IMR-90 (cell line): ENCODE measurements around the gene WDR54. TPM values are rescaled to one million over a fixed set of nuclear protein-coding genes. Genes with fewer than 3 reads are reported as not detected.

Experiments used
- ATAC-seq: fragments of 200-7000 bp; cut with Tn5 transposase; 2 replicates; pipeline ENCODE4 v1.9.1; 2020; ENCODE audit warnings: low read depth, mild to moderate bottlenecking, moderate library complexity
- BruUV-seq: library from RNA; stranded (reverse); fragments of 400-500 nt; replicated peaks from 2 replicates; lab custom pipeline; 2021; lab: Mats Ljungman, UMichigan
- CTCF ChIA-PET: fragments of 300-600 bp; formaldehyde crosslinking; extraction: SDS; loops from one replicate; lab custom pipeline; 2021; ENCODE audit warnings: antibody characterized with exemption; lab: Yijun Ruan, JAX
- POLR2A ChIA-PET: fragments of 300-600 bp; sonication (Branson Sonifier 250); formaldehyde crosslinking; loops from one replicate; lab custom pipeline; 2022; ENCODE audit warnings: antibody characterized with exemption; ENCODE audit not compliant: unreplicated experiment; lab: Charles Lee
- DNase-seq: peaks from one replicate; pipeline ENCODE4 v3.0.0; 2013
- H2AFZ ChIP-seq: replicated peaks from 2 replicates; pipeline ENCODE3; 2013; ENCODE audit warnings: low read length, mild to moderate bottlenecking; ENCODE audit not compliant: poor library complexity
- H2AK5ac ChIP-seq: 2 replicates; pipeline ENCODE4 v1.6.1; 2013; ENCODE audit warnings: low read depth, low read length, inconsistent platforms
- H2AK9ac ChIP-seq: replicated peaks from 2 replicates; pipeline ENCODE3; 2013; ENCODE audit warnings: mild to moderate bottlenecking, low read depth, low read length, moderate library complexity; ENCODE audit not compliant: poor library complexity
- H2BK120ac ChIP-seq: 2 replicates; pipeline ENCODE4 v1.6.1; 2013; ENCODE audit warnings: low read depth, low read length, inconsistent platforms
- H2BK15ac ChIP-seq: 3 replicates; pipeline ENCODE4 v1.6.1; 2013; ENCODE audit warnings: low read depth, low read length, inconsistent platforms
- H2BK20ac ChIP-seq: 2 replicates; pipeline ENCODE4 v1.6.1; 2013; ENCODE audit warnings: low read depth, mild to moderate bottlenecking, inconsistent platforms, low read length, moderate library complexity
- H2BK5ac ChIP-seq: 2 replicates; pipeline ENCODE4 v1.6.1; 2013; ENCODE audit warnings: mild to moderate bottlenecking, low read depth, low read length, inconsistent platforms; ENCODE audit not compliant: poor library complexity, severe bottlenecking
- H3K14ac ChIP-seq: replicated peaks from 2 replicates; pipeline ENCODE4 v1.6.1; 2013; ENCODE audit warnings: low read depth, low read length, inconsistent platforms
- H3K18ac ChIP-seq: 2 replicates; pipeline ENCODE4 v1.6.1; 2013; ENCODE audit warnings: low read depth, low read length, control low read depth
- H3K23ac ChIP-seq: 2 replicates; pipeline ENCODE4 v1.6.1; 2013; ENCODE audit warnings: low read depth, low read length, inconsistent platforms
- H3K27ac ChIP-seq: 2 replicates; pipeline ENCODE4 v1.5.1; 2013; ENCODE audit warnings: mild to moderate bottlenecking, control low read depth, low read length; ENCODE audit not compliant: insufficient read depth
- H3K27me3 ChIP-seq: 2 replicates; pipeline ENCODE4 v1.6.1; 2013; ENCODE audit warnings: low read length; ENCODE audit not compliant: control insufficient read depth, insufficient read depth
- H3K36me3 ChIP-seq: 2 replicates; pipeline ENCODE4 v1.6.1; 2013; ENCODE audit warnings: low read length, mixed read lengths; ENCODE audit not compliant: control insufficient read depth, insufficient read depth
- H3K4ac ChIP-seq: 2 replicates; pipeline ENCODE4 v1.6.1; 2013; ENCODE audit warnings: low read depth, low read length, inconsistent platforms
- H3K4me1 ChIP-seq: 2 replicates; pipeline ENCODE4 v1.6.1; 2013; ENCODE audit warnings: low read length, mixed read lengths; ENCODE audit not compliant: control insufficient read depth, insufficient read depth
- H3K4me2 ChIP-seq: 2 replicates; pipeline ENCODE4 v1.6.1; 2013; ENCODE audit warnings: low read depth, mild to moderate bottlenecking, control low read depth, low read length, moderate library complexity
- H3K4me3 ChIP-seq: 2 replicates; pipeline ENCODE4 v1.5.1; 2013; ENCODE audit warnings: low read depth, mild to moderate bottlenecking, control low read depth, low read length, moderate library complexity; ENCODE audit not compliant: insufficient read depth
- H3K56ac ChIP-seq: 2 replicates; pipeline ENCODE4 v1.6.1; 2013; ENCODE audit warnings: low read length, inconsistent platforms; ENCODE audit not compliant: insufficient read depth; ENCODE audit errors: extremely low read depth
- H3K79me1 ChIP-seq, 2 experiments: 2 replicates each; pipeline ENCODE4 v1.6.1; 2013; ENCODE audit warnings: low read length in 2 of 2, inconsistent platforms in 1 of 2, low read depth in 1 of 2
- H3K9ac ChIP-seq: 2 replicates; pipeline ENCODE4 v1.6.1; 2013; ENCODE audit warnings: low read depth, low read length, control low read depth
- H3K9me1 ChIP-seq: 2 replicates; pipeline ENCODE4 v1.6.1; 2013; ENCODE audit warnings: low read length, inconsistent platforms; ENCODE audit not compliant: insufficient read depth
- H3K9me3 ChIP-seq: 2 replicates; pipeline ENCODE4 v1.6.1; 2013; ENCODE audit warnings: low read length; ENCODE audit not compliant: control insufficient read depth, insufficient read depth
- H4K20me1 ChIP-seq: 2 replicates; pipeline ENCODE4 v1.6.1; 2013; ENCODE audit warnings: low read length, inconsistent platforms; ENCODE audit not compliant: insufficient read depth
- H4K5ac ChIP-seq: 2 replicates; pipeline ENCODE4 v1.6.1; 2013; ENCODE audit warnings: mild to moderate bottlenecking, low read depth, low read length, control low read depth
- H4K8ac ChIP-seq, 2 experiments: 2 replicates each; pipeline ENCODE4 v1.6.1; 2013; ENCODE audit warnings: low read depth in 2 of 2, low read length in 2 of 2, control low read depth in 1 of 2, inconsistent platforms in 1 of 2
- H4K91ac ChIP-seq: 2 replicates; pipeline ENCODE4 v1.6.1; 2013; ENCODE audit warnings: low read depth, low read length, inconsistent platforms; ENCODE audit not compliant: insufficient read depth
- CHD1 ChIP-seq: IDR thresholded peaks from 2 replicates; pipeline ENCODE4 v1.6.1; 2012; ENCODE audit warnings: low read depth, low read length, improper control_type of control experiment
- POLR2A ChIP-seq: IDR thresholded peaks from 2 replicates; pipeline ENCODE4 v1.6.1; 2012; ENCODE audit warnings: mild to moderate bottlenecking, low read depth, low read length
- WGBS, 2 experiments: methylation state at CpG; one replicate each; pipeline versions ENCODE4 v1.1.5 to v1.1.7; 2013; ENCODE audit warnings: missing lambda C conversion rate in 2 of 2; ENCODE audit not compliant: insufficient read length in 1 of 2; ENCODE audit errors: extremely low coverage in 2 of 2; 5-methylcytosine and 5-hydroxymethylcytosine counted together
- dilution Hi-C: fragments of 300-500 bp; cut with HindIII; formaldehyde crosslinking; loops from one replicate; pipeline ENCODE4 v1.14.3; 2018; ENCODE audit warnings: low sequenced_read_pairs; ENCODE audit not compliant: unreplicated experiment
- in situ Hi-C: fragments of 300-500 bp; cut with MboI; formaldehyde crosslinking; loops from 3 replicates; pipeline ENCODE4 v1.14.3; 2019; ENCODE audit warnings: low sequenced_read_pairs, inconsistent platforms, mixed read lengths
- intact Hi-C: fragments of 100-400 bp; cut with micrococcal nuclease; formaldehyde crosslinking; loops from 2 replicates; pipeline ENCODE4 v1.10.0; 2022
- polyA plus RNA-seq, 3 experiments: library from polyadenylated mRNA; depleted of rRNA; stranded (reverse); fragments of >200 nt; gene quantifications; 2 replicates each; pipeline ENCODE4 v1.2.3, GENCODE V29; 2012; ENCODE audit warnings: low replicate concordance in 1 of 3
- total RNA-seq: library from RNA; depleted of rRNA; stranded (reverse); fragments of >200 nt; gene quantifications from 2 replicates; pipeline ENCODE4 v1.2.3, GENCODE V29; 2012
- TF ChIP-seq, protein P1 (sequence below): conservative IDR thresholded peaks from 2 replicates; pipeline ENCODE4 v1.5.1; 2012; ENCODE audit warnings: mild to moderate bottlenecking, low read depth, low read length, improper control_type of control experiment

WDR54 gene
- total and polyA plus RNA-seq, 2 of the 4 experiments (the other 2 are of a cell fraction): 47.9 to 57.2 TPM

DNA sequence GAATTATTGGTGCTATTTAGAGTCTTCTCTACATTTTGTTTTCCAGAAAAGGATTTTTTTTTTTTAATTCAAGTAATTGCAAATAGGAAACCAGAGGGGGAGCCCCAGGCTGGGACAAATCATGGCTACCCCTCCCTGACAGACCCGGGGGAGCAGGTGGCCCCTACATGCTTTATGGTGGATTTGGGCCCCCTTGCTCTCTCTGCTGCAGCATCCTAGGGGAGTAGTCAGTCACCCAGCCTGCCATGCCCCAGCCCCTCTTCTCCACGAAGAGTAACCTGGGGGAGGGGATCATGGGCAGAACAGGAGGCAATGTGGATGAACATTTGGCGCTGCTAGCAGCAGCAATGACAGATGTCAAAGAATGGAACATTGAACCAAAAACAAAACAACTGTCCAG lies 4.8 kb upstream of the WDR54 start:
- Histone ChIP-seq H2BK20ac (no peak overlapping the region), H4K8ac (no peak overlapping the region), H3K79me1 (no peaks in the 10 kb centered on the region), H3K4ac (no peak overlapping the region), H4K20me1 (no peaks in the 10 kb centered on the region), H2BK15ac (no peak overlapping the region), H3K4me3 (no peak overlapping the region), H3K27ac (no peak overlapping the region), H3K9me1 (peaks cover 4% of the 10 kb centered on the region), H3K23ac (no peak overlapping the region), H2AK5ac (no peak overlapping the region), H2AFZ (no peak overlapping the region), H3K4me2 (no peak overlapping the region), H4K5ac (no peak overlapping the region), H3K27me3 (peaks cover 31% of the 10 kb centered on the region), H3K56ac (no peak overlapping the region), H3K9me3 (no peaks in the 10 kb centered on the region), H3K18ac (no peak overlapping the region), H2AK9ac (no peak overlapping the region), H3K9ac (no peak overlapping the region), H3K4me1 (no peaks in the 10 kb centered on the region), H4K91ac (no peak overlapping the region), H2BK120ac (no peak overlapping the region), H2BK5ac (no peak overlapping the region), H3K14ac (no peak overlapping the region), H3K36me3 (no peaks in the 10 kb centered on the region)
- intact Hi-C loops (no loop called here), dilution Hi-C loops (no loop called here), in situ Hi-C loops (no loop called here)
- POLR2A ChIA-PET: no interaction called here
- CTCF ChIA-PET: no interaction called here
- no TSS peak for BruUV-seq
- DNase-seq (no peak), ATAC-seq (no peak)
- TF ChIP-seq, protein P1, sequence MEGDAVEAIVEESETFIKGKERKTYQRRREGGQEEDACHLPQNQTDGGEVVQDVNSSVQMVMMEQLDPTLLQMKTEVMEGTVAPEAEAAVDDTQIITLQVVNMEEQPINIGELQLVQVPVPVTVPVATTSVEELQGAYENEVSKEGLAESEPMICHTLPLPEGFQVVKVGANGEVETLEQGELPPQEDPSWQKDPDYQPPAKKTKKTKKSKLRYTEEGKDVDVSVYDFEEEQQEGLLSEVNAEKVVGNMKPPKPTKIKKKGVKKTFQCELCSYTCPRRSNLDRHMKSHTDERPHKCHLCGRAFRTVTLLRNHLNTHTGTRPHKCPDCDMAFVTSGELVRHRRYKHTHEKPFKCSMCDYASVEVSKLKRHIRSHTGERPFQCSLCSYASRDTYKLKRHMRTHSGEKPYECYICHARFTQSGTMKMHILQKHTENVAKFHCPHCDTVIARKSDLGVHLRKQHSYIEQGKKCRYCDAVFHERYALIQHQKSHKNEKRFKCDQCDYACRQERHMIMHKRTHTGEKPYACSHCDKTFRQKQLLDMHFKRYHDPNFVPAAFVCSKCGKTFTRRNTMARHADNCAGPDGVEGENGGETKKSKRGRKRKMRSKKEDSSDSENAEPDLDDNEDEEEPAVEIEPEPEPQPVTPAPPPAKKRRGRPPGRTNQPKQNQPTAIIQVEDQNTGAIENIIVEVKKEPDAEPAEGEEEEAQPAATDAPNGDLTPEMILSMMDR: peak; percentile 12; the same call in 1 of the 2 replicates
- TF ChIP-seq POLR2A (no peak), CHD1 (no peak)
- WGBS, 2 experiments: no CpG with 5 or more reads among the region's 3 CpGs
